ENCODE data around the gene CSNK1D.

GRCh38 chr17:82223517-82223916, 50.0 kb downstream of the CSNK1D start:
- TF ChIP-seq CTCF (IDR thresholded peaks at IDR 0.05) (no peak), POLR2A (IDR thresholded peaks at IDR 0.05) (no peak)
